ENCODE data around the gene RPL34.

Gene RPL34

GRCh38 chr4:108611365-108611764 is 9.0 kb upstream of the RPL34 start:
- H3K4me1 Mint-ChIP-seq (ENCODE audit: low read depth): peaks cover 5% of the 10 kb centered on the region
- peaks cover 30% of the 10 kb centered on the region for H3K36me3 Mint-ChIP-seq (ENCODE audit: low read depth)
- no peaks in the 10 kb centered on the region for H3K27me3 Mint-ChIP-seq (ENCODE audit: low read depth)
- peaks cover 16% of the 10 kb centered on the region for H3K9me3 Mint-ChIP-seq
- H3K27ac Mint-ChIP-seq: no peak overlapping the region
- no peak overlapping the region for H3K4me3 Mint-ChIP-seq

GRCh38 chr4:108612365-108612764 is 8.0 kb upstream of the RPL34 start:
- Mint-ChIP-seq H3K4me1 (ENCODE audit: low read depth) (peaks cover 5% of the 10 kb centered on the region), H3K9me3 (peaks cover 18% of the 10 kb centered on the region), H3K27ac (no peak overlapping the region), H3K4me3 (no peak overlapping the region), H3K27me3 (ENCODE audit: low read depth) (no peaks in the 10 kb centered on the region), H3K36me3 (ENCODE audit: low read depth) (peaks cover 27% of the 10 kb centered on the region)

GRCh38 chr4:108619372-108620100 is 840 bp upstream of the RPL34 start:
- Mint-ChIP-seq H3K4me3 (peak overlapping the region; percentile 96), H3K36me3 (ENCODE audit: low read depth) (peaks cover 58% of the 10 kb centered on the region), H3K27ac (peak overlapping the region; percentile 91), H3K4me1 (ENCODE audit: low read depth) (peaks cover 39% of the 10 kb centered on the region), H3K9me3 (peaks cover 16% of the 10 kb centered on the region), H3K27me3 (ENCODE audit: low read depth) (no peaks in the 10 kb centered on the region)

GRCh38 chr4:108620933-108621905 is 843 bp downstream of the RPL34 start:
- Mint-ChIP-seq H3K9me3 (peaks cover 4% of the 10 kb centered on the region), H3K4me3 (peak overlapping the region; percentile 96), H3K36me3 (ENCODE audit: low read depth) (peaks cover 58% of the 10 kb centered on the region), H3K27me3 (ENCODE audit: low read depth) (no peaks in the 10 kb centered on the region), H3K4me1 (ENCODE audit: low read depth) (peaks cover 40% of the 10 kb centered on the region), H3K27ac (peak overlapping the region; percentile 91)

- peaks cover 40% of the 10 kb centered on the region for H3K4me1 Mint-ChIP-seq (ENCODE audit: low read depth)
- H3K27me3 Mint-ChIP-seq (ENCODE audit: low read depth): no peaks in the 10 kb centered on the region
- H3K4me3 Mint-ChIP-seq: peak overlapping the region; percentile 6
- H3K9me3 Mint-ChIP-seq: no peaks in the 10 kb centered on the region
- peaks cover 59% of the 10 kb centered on the region for H3K36me3 Mint-ChIP-seq (ENCODE audit: low read depth)
- no peak overlapping the region for H3K27ac Mint-ChIP-seq
These were observed 1.6 kb downstream of the RPL34 start for GRCh38 chr4:108622022-108622421.

GRCh38 chr4:108622828-108623227 is 2.5 kb downstream of the RPL34 start:
- Mint-ChIP-seq H3K36me3 (ENCODE audit: low read depth) (peaks cover 58% of the 10 kb centered on the region), H3K4me3 (peak overlapping the region; percentile 3), H3K9me3 (no peaks in the 10 kb centered on the region), H3K4me1 (ENCODE audit: low read depth) (peaks cover 40% of the 10 kb centered on the region), H3K27ac (no peak overlapping the region), H3K27me3 (ENCODE audit: low read depth) (no peaks in the 10 kb centered on the region)

GRCh38 chr4:108624263-108625056 is 4.1 kb downstream of the RPL34 start:
- no peak overlapping the region for H3K4me3 Mint-ChIP-seq
- H3K9me3 Mint-ChIP-seq: no peaks in the 10 kb centered on the region
- no peaks in the 10 kb centered on the region for H3K27me3 Mint-ChIP-seq (ENCODE audit: low read depth)
- H3K4me1 Mint-ChIP-seq (ENCODE audit: low read depth): peaks cover 32% of the 10 kb centered on the region
- H3K36me3 Mint-ChIP-seq (ENCODE audit: low read depth): peaks cover 57% of the 10 kb centered on the region
- H3K27ac Mint-ChIP-seq: no peak overlapping the region

GRCh38 chr4:108626056-108626455 is 5.7 kb downstream of the RPL34 start:
- Mint-ChIP-seq H3K27ac (no peak overlapping the region), H3K27me3 (ENCODE audit: low read depth) (no peaks in the 10 kb centered on the region), H3K9me3 (no peaks in the 10 kb centered on the region), H3K36me3 (ENCODE audit: low read depth) (peaks cover 59% of the 10 kb centered on the region), H3K4me1 (ENCODE audit: low read depth) (peaks cover 22% of the 10 kb centered on the region), H3K4me3 (no peak overlapping the region)

- H3K36me3 Mint-ChIP-seq (ENCODE audit: low read depth): peaks cover 49% of the 10 kb centered on the region
- H3K9me3 Mint-ChIP-seq: no peaks in the 10 kb centered on the region
These were observed 8.0 kb downstream of the RPL34 start for GRCh38 chr4:108628411-108628810.

GRCh38 chr4:108635070-108635655 is 14.8 kb downstream of the RPL34 start:
- no peak overlapping the region for H3K4me3 Mint-ChIP-seq
- H3K36me3 Mint-ChIP-seq (ENCODE audit: low read depth): peaks cover 23% of the 10 kb centered on the region
- H3K27ac Mint-ChIP-seq: no peak overlapping the region
- H3K9me3 Mint-ChIP-seq: no peaks in the 10 kb centered on the region
- H3K27me3 Mint-ChIP-seq (ENCODE audit: low read depth): no peaks in the 10 kb centered on the region
- H3K4me1 Mint-ChIP-seq (ENCODE audit: low read depth): no peaks in the 10 kb centered on the region

More at GRCh38 chr4:108628411-108628810, 8.0 kb downstream of the RPL34 start:
- peaks cover 12% of the 10 kb centered on the region for H3K4me1 Mint-ChIP-seq (ENCODE audit: low read depth)
- H3K27me3 Mint-ChIP-seq (ENCODE audit: low read depth): no peaks in the 10 kb centered on the region
- H3K4me3 Mint-ChIP-seq: no peak overlapping the region
- H3K27ac Mint-ChIP-seq: no peak overlapping the region

- Mint-ChIP-seq H3K4me1 (ENCODE audit: low read depth) (no peaks in the 10 kb centered on the region), H3K4me3 (no peak overlapping the region), H3K27me3 (ENCODE audit: low read depth) (no peaks in the 10 kb centered on the region), H3K9me3 (no peaks in the 10 kb centered on the region), H3K36me3 (ENCODE audit: low read depth) (peaks cover 15% of the 10 kb centered on the region), H3K27ac (no peak overlapping the region)
These were observed 15.9 kb downstream of the RPL34 start for GRCh38 chr4:108636246-108636645.

- Mint-ChIP-seq H3K4me1 (ENCODE audit: low read depth) (no peaks in the 10 kb centered on the region), H3K27me3 (ENCODE audit: low read depth) (no peaks in the 10 kb centered on the region), H3K9me3 (no peaks in the 10 kb centered on the region), H3K36me3 (ENCODE audit: low read depth) (peaks cover 9% of the 10 kb centered on the region), H3K27ac (no peak overlapping the region), H3K4me3 (no peak overlapping the region)
These were observed 17.5 kb downstream of the RPL34 start for GRCh38 chr4:108637856-108638255.

GRCh38 chr4:108644237-108644636 is 23.9 kb downstream of the RPL34 start:
- peaks cover 2% of the 10 kb centered on the region for H3K36me3 Mint-ChIP-seq (ENCODE audit: low read depth)
- no peaks in the 10 kb centered on the region for H3K9me3 Mint-ChIP-seq
- no peaks in the 10 kb centered on the region for H3K4me1 Mint-ChIP-seq (ENCODE audit: low read depth)
- H3K27ac Mint-ChIP-seq: no peak overlapping the region
- H3K27me3 Mint-ChIP-seq (ENCODE audit: low read depth): no peaks in the 10 kb centered on the region
- no peak overlapping the region for H3K4me3 Mint-ChIP-seq

GRCh38 chr4:108646706-108647105 is 26.3 kb downstream of the RPL34 start:
- Mint-ChIP-seq H3K9me3 (no peaks in the 10 kb centered on the region), H3K4me3 (no peak overlapping the region), H3K27me3 (ENCODE audit: low read depth) (no peaks in the 10 kb centered on the region), H3K4me1 (ENCODE audit: low read depth) (peaks cover 15% of the 10 kb centered on the region), H3K36me3 (ENCODE audit: low read depth) (peaks cover 2% of the 10 kb centered on the region), H3K27ac (no peak overlapping the region)

All from T-helper 1 cell treated with Interleukin-12 subunit alpha and Interleukin-12 subunit beta and Interleukin-4 antibody, amounts not matched to agents 30 μg/mL and 1 μg/mL, for 36 hours (primary cell).